Body of pancreas (tissue), 4 donors: ENCODE measurements around the gene RFX4. TPM values are rescaled to one million over a fixed set of nuclear protein-coding genes. Genes with fewer than 3 reads are reported as not detected.

Source experiments
- ATAC-seq: fragments of 150-250 bp; one replicate; pipeline ENCODE4 v1.9.1; 2016
- DNase-seq, 4 donors: peaks; one replicate each; pipeline ENCODE4 v3.0.0-alpha.2; 2019
- H3K27ac ChIP-seq, 4 donors: fragments of 200-600 bp; sonication (generic); 1 replicate in 3 of 4; 2 replicates in 1 of 4; pipeline versions ENCODE4 v1.5.1 to v1.6.1; 2016 to 2019; ENCODE audit warnings: mild to moderate bottlenecking in 1 of 4, mixed read lengths in 1 of 4, moderate library complexity in 1 of 4
- H3K27me3 ChIP-seq, 2 donors: fragments of 200-600 bp; sonication (generic); one replicate each; pipeline ENCODE4 v1.6.0; 2016; ENCODE audit warnings: mild to moderate bottlenecking in 1 of 2
- H3K36me3 ChIP-seq, 2 donors: fragments of 200-600 bp; sonication (generic); replicated peaks in 1 of 2; 2 replicates each; pipeline ENCODE4 v1.5.1; 2016; ENCODE audit warnings: low read depth in 2 of 2; ENCODE audit not compliant: insufficient read depth in 1 of 2
- H3K4me1 ChIP-seq: fragments of 200-600 bp; sonication (generic); one replicate; pipeline ENCODE4 v1.6.0; 2016
- H3K4me3 ChIP-seq, 2 donors: fragments of 200-600 bp; sonication (generic); 1 replicate in 1 of 2; 2 replicates in 1 of 2; pipeline ENCODE4 v1.5.1; 2016 to 2019
- H3K9me3 ChIP-seq, 3 donors: fragments of 200-600 bp; sonication (generic); 1 replicate in 2 of 3; 2 replicates in 1 of 3; pipeline ENCODE4 v1.5.1; 2016
- CTCF ChIP-seq, 7 experiments: fragments of 450-650 bp in 4 of 7; fragments of 200-600 bp in 3 of 7; sonication (generic) in 3 of 7; IDR thresholded peaks; one replicate each; pipeline ENCODE4 v1.5.1; 2016 to 2019; ENCODE audit warnings: antibody characterized with exemption in 7 of 7
- POLR2A ChIP-seq, 3 donors: fragments of 450-650 bp; IDR thresholded peaks; one replicate each; pipeline ENCODE4 v1.6.1; 2016; ENCODE audit warnings: antibody characterized with exemption in 3 of 3, mild to moderate bottlenecking in 2 of 3
- WGBS, 2 donors: methylation state at CpG; one replicate each; pipeline ENCODE4 v1.1.5; 2017; 5-methylcytosine and 5-hydroxymethylcytosine counted together
- intact Hi-C: fragments of 100-400 bp; cut with DNase I; formaldehyde crosslinking; loops from one replicate; pipeline ENCODE4 v1.15.1; 2023
- total RNA-seq, 2 donors: library from RNA; depleted of rRNA; stranded (reverse); fragments of >200 nt; gene quantifications; one replicate each; pipeline ENCODE4 v1.1.0, GENCODE V29; 2016

The RFX4 gene
- total RNA-seq, 2 donors from 2014 or later: not detected

DNA sequence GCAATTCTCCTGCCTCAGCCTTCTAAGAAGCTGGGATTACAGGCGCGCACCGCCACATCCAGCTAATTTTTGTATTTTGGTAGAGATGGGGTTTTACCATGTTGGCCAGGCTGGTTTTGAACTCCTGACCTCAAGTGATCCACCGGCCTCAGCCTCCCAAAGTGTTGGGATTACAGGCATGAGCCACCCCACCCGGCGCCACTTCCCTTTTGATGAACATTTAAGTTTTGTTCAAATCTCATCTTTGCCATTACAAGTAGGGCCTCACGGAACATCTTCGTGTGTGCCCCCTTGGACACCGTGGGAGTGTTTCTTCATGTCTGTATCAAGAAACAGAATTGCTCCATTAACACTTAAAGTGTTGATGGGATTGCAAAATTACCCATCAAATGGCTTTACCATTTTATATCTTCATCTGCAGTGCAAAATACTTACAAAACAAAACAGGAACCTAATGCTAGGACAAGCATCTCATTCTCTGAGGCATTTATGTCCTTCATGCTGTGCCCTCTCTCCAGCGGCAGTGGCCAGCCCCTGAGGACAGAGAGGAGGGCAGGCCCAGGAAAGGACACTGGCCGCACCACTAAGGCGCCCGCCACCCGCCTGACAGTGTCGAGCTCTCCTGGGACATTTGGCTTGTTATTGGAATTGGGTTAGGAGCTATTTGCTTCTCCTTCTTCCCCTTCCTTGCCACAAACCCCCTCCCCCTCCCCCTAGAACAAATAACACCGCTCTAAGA, 61.7 kb downstream of the RFX4 start:
- ATAC-seq (no peak), DNase-seq (no peak)
- H3K27ac ChIP-seq: peak overlapping the region; percentile 52 to 88 (median 75)
- H3K36me3 ChIP-seq: no peaks in the 10 kb centered on the region
- no peaks in the 10 kb centered on the region for H3K9me3 ChIP-seq
- 62 to 71% methylated on average over 16 of the region's 16 CpGs for WGBS, 2 donors
- intact Hi-C loops: no loop called here
- H3K27me3 ChIP-seq: no peaks in the 10 kb centered on the region
- TF ChIP-seq POLR2A (IDR thresholded peaks at IDR 0.05): no peak
- no peak overlapping the region for H3K4me3 ChIP-seq
- H3K4me1 ChIP-seq: peaks cover 10% of the 10 kb centered on the region

GRCh38 chr12:106645074-106645421, 62.2 kb downstream of the RFX4 start:
- no peaks in the 10 kb centered on the region for H3K36me3 ChIP-seq
- H3K9me3 ChIP-seq: no peaks in the 10 kb centered on the region
- 23 to 33% methylated on average over 16 of the region's 16 CpGs for WGBS, 2 donors
- ATAC-seq (peak; percentile 92), DNase-seq (peak; percentile 70 to 85 (median 80))
- peak overlapping the region; percentile 44 to 88 (median 75) for H3K27ac ChIP-seq
- H3K27me3 ChIP-seq: no peaks in the 10 kb centered on the region
- intact Hi-C loops: no loop called here
- no peak overlapping the region for H3K4me3 ChIP-seq
- TF ChIP-seq POLR2A (IDR thresholded peaks at IDR 0.05): no peak
- TF ChIP-seq CTCF (IDR thresholded peaks at IDR 0.05): no peak
- peaks cover 13% of the 10 kb centered on the region for H3K4me1 ChIP-seq

DNA sequence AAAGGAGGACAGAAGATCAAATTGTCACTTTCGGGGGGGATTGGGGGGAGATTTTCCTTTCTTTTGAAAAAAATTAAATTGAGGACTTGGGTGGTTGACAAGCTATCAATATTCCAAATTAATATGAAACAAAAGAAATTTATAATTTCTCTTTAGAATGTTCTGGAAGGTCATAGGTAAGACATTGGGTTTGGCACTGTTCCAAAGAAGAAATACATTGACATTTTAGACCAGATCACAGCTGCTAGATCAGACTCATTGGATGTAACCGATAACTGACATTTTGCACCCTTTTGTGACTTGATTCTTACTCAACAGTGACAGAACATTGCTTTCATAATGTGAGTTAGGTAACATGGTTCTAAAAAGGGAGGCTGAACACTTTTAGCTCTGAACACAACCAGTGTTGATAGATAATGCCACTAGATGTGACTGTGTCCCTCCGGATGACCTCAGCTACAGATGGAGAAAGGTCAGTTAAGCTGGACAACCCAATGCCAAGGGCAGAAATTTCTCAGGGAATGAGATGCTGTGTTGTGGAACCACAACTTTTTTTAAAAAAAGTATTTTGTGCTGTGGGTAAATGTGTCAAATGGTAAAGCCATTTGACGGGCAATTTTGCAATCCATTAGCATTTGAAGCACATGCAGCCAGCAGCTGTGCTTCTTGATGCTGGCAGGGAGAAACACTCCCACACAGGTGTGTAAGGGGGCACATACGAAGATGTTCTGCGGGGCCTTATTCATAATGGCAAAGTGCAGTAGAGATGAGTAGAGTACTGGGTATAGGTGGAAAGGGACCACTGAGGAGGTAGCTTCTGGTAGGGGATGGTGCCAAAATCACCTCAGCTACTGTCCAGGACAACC, 62.9 kb downstream of the RFX4 start:
- TF ChIP-seq CTCF (IDR thresholded peaks at IDR 0.05) (no peak), POLR2A (IDR thresholded peaks at IDR 0.05) (no peak)
- intact Hi-C loops: no loop called here
- Histone ChIP-seq H3K27me3 (no peaks in the 10 kb centered on the region), H3K4me3 (no peak overlapping the region), H3K9me3 (no peaks in the 10 kb centered on the region), H3K4me1 (peaks cover 13% of the 10 kb centered on the region), H3K27ac (peak overlapping the region; percentile 44 to 88 (median 75)), H3K36me3 (no peaks in the 10 kb centered on the region)
- ATAC-seq: no peak
- 82 to 88% methylated on average over 6 of the region's 6 CpGs for whole genome bisulfite sequencing, 2 donors
- DNase-seq: no peak

GRCh38 chr12:106646472-106646871, 63.7 kb downstream of the RFX4 start:
- DNase-seq (no peak), ATAC-seq (no peak)
- Histone ChIP-seq H3K36me3 (no peaks in the 10 kb centered on the region), H3K27ac (peak overlapping the region in 3 of 4 donors; percentile 36 to 88 (median 70)), H3K9me3 (no peaks in the 10 kb centered on the region), H3K4me1 (peaks cover 13% of the 10 kb centered on the region), H3K4me3 (no peak overlapping the region), H3K27me3 (no peaks in the 10 kb centered on the region)
- intact Hi-C loops: no loop called here
- no peak for TF ChIP-seq CTCF (IDR thresholded peaks at IDR 0.05)
- TF ChIP-seq POLR2A (IDR thresholded peaks at IDR 0.05): no peak
- 64 to 72% methylated on average over 2 of the region's 2 CpGs for WGBS, 2 donors

DNA sequence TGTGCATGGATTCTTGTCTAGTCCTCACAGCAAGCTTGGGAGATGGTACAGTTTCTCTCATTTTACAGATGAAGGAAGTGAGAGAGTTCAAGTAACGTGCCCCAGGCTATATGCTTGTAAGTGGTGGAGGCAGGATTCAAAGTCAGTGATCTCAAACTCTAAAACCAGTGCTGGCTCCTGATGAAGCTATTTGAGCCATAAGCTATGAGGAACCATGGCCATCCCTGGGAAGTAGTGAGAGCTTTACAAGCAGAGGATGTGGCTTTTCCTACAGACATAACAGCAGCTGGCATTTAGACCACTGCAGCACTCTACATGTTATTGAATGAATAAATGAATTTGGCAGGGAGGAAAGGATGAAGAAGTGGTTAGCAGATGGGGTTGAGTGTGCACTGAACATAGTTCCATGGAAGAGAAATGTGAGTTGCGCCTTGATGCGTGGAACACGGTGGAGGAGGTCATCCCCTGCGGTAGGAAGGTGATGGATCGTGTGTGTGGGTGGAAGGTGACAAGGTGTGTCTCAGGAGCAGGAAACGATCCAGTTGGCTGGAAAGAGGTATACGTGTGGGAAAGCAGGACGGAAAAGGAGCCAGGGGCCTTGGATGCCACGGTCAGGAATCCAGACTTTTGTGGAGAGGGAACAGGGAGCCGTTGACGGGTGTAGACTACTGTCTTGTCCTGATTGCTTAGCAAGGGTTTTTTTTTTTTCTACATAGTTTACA, 65.2 kb downstream of the RFX4 start:
- peak overlapping the region in 1 of 4 donors; percentile 88 for H3K27ac ChIP-seq
- TF ChIP-seq CTCF (IDR thresholded peaks at IDR 0.05) (no peak), POLR2A (IDR thresholded peaks at IDR 0.05) (no peak)

More for the DNA sequence above, 65.2 kb downstream of the RFX4 start:
- 69 to 70% methylated on average over 12 of the region's 12 CpGs for WGBS, 2 donors
- Histone ChIP-seq H3K4me3 (no peak overlapping the region), H3K9me3 (no peaks in the 10 kb centered on the region), H3K27me3 (no peaks in the 10 kb centered on the region), H3K4me1 (peaks cover 13% of the 10 kb centered on the region), H3K36me3 (no peaks in the 10 kb centered on the region)
- DNase-seq (no peak), ATAC-seq (no peak)
- intact Hi-C loops: no loop called here
